Neuronal stem cell (in vitro differentiated cells): ENCODE results near the gene PPARD.

Source experiments
- DNase-seq: peaks from one replicate; pipeline ENCODE4 v3.0.0-alpha.2; 2013; ENCODE audit warnings: low spot score
- H2AFZ ChIP-seq: one replicate; pipeline ENCODE4 v1.6.1; 2013; ENCODE audit warnings: mild to moderate bottlenecking, low read length, inconsistent platforms
- H2AK5ac ChIP-seq: 2 replicates; pipeline ENCODE4 v1.6.1; 2013; ENCODE audit warnings: low read depth, mild to moderate bottlenecking, inconsistent platforms, low read length, moderate library complexity, mixed read lengths
- H2BK120ac ChIP-seq: 2 replicates; pipeline ENCODE4 v1.6.1; 2013; ENCODE audit warnings: low read depth, mild to moderate bottlenecking, inconsistent platforms, low read length, moderate library complexity, mixed read lengths
- H2BK12ac ChIP-seq: one replicate; pipeline ENCODE4 v1.6.1; 2013; ENCODE audit warnings: low read length, inconsistent platforms
- H2BK15ac ChIP-seq: 2 replicates; pipeline ENCODE4 v1.6.1; 2013; ENCODE audit warnings: mild to moderate bottlenecking, low read length, inconsistent platforms, mixed read lengths
- H2BK5ac ChIP-seq: one replicate; pipeline ENCODE4 v1.6.1; 2013; ENCODE audit warnings: inconsistent platforms, mild to moderate bottlenecking, low read length, moderate library complexity
- H3K14ac ChIP-seq: one replicate; pipeline ENCODE4 v1.6.1; 2013; ENCODE audit warnings: low read length, inconsistent platforms
- H3K18ac ChIP-seq: 2 replicates; pipeline ENCODE4 v1.6.1; 2013; ENCODE audit warnings: low read length, inconsistent platforms
- H3K23ac ChIP-seq: 2 replicates; pipeline ENCODE4 v1.6.1; 2013; ENCODE audit warnings: low read depth, mild to moderate bottlenecking, mixed read lengths, low read length, inconsistent platforms; ENCODE audit not compliant: poor library complexity
- H3K27ac ChIP-seq: replicated peaks from 3 replicates; pipeline ENCODE4 v1.5.1; 2013; ENCODE audit warnings: low read length, inconsistent platforms
- H3K27me3 ChIP-seq, 3 experiments: 2 replicates each; pipeline ENCODE4 v1.6.1; 2013; ENCODE audit warnings: low read length in 3 of 3, mild to moderate bottlenecking in 2 of 3, inconsistent platforms in 1 of 3, low read depth in 1 of 3, mixed read lengths in 1 of 3, moderate library complexity in 1 of 3; ENCODE audit not compliant: control insufficient read depth in 3 of 3, insufficient read depth in 3 of 3
- H3K36me3 ChIP-seq, 2 donors: replicated peaks in 1 of 2; 2 replicates each; pipeline ENCODE4 v1.6.1; 2013; ENCODE audit warnings: low read length in 2 of 2; ENCODE audit not compliant: control insufficient read depth in 2 of 2, insufficient read depth in 2 of 2
- H3K4ac ChIP-seq: 2 replicates; pipeline ENCODE4 v1.6.1; 2013; ENCODE audit warnings: inconsistent platforms, mild to moderate bottlenecking, low read length, moderate library complexity
- H3K4me1 ChIP-seq, 2 donors: 1 replicate in 1 of 2; 2 replicates in 1 of 2; pipeline ENCODE4 v1.6.1; 2013; ENCODE audit warnings: low read length in 2 of 2, low read depth in 1 of 2; ENCODE audit not compliant: control insufficient read depth in 2 of 2, insufficient read depth in 1 of 2
- H3K4me2 ChIP-seq: one replicate; pipeline ENCODE4 v1.6.1; 2013; ENCODE audit warnings: mild to moderate bottlenecking, low read length, inconsistent platforms; ENCODE audit not compliant: insufficient read depth, poor library complexity, severe bottlenecking
- H3K4me3 ChIP-seq, 2 donors: 2 replicates each; pipeline ENCODE4 v1.5.1; 2013; ENCODE audit warnings: low read length in 2 of 2, mild to moderate bottlenecking in 2 of 2, inconsistent platforms in 1 of 2, moderate library complexity in 1 of 2
- H3K79me1 ChIP-seq: one replicate; pipeline ENCODE4 v1.6.1; 2013; ENCODE audit warnings: low read depth, mild to moderate bottlenecking, inconsistent platforms, low read length, moderate library complexity
- H3K9ac ChIP-seq: one replicate; pipeline ENCODE4 v1.6.1; 2013; ENCODE audit warnings: mild to moderate bottlenecking, low read depth, low read length, inconsistent platforms; ENCODE audit not compliant: poor library complexity
- H3K9me3 ChIP-seq, 2 donors: replicated peaks in 1 of 2; 2 replicates each; pipeline versions ENCODE3 to v1.6.1; 2013; ENCODE audit warnings: low read length in 2 of 2, mild to moderate bottlenecking in 2 of 2, inconsistent platforms in 1 of 2, low read depth in 1 of 2, mixed read lengths in 1 of 2, moderate library complexity in 1 of 2; ENCODE audit not compliant: control insufficient read depth in 2 of 2, insufficient read depth in 1 of 2
- H4K8ac ChIP-seq: one replicate; pipeline ENCODE4 v1.6.1; 2013; ENCODE audit warnings: low read depth, mild to moderate bottlenecking, inconsistent platforms, low read length, moderate library complexity
- H4K91ac ChIP-seq: one replicate; pipeline ENCODE4 v1.6.1; 2013; ENCODE audit warnings: low read length, low read depth, mild to moderate bottlenecking, inconsistent platforms; ENCODE audit not compliant: poor library complexity
- WGBS, 2 donors: extraction: QIAGEN DNeasy Blood & Tissue Kit; methylation state at CpG; one replicate each; pipeline ENCODE4 v1.1.7; 2013; ENCODE audit warnings: missing lambda C conversion rate in 2 of 2, mixed read lengths in 1 of 2; ENCODE audit not compliant: insufficient read length in 2 of 2, insufficient replicate concordance in 1 of 2; ENCODE audit errors: extremely low coverage in 2 of 2; 5-methylcytosine and 5-hydroxymethylcytosine counted together

PPARD gene

DNA sequence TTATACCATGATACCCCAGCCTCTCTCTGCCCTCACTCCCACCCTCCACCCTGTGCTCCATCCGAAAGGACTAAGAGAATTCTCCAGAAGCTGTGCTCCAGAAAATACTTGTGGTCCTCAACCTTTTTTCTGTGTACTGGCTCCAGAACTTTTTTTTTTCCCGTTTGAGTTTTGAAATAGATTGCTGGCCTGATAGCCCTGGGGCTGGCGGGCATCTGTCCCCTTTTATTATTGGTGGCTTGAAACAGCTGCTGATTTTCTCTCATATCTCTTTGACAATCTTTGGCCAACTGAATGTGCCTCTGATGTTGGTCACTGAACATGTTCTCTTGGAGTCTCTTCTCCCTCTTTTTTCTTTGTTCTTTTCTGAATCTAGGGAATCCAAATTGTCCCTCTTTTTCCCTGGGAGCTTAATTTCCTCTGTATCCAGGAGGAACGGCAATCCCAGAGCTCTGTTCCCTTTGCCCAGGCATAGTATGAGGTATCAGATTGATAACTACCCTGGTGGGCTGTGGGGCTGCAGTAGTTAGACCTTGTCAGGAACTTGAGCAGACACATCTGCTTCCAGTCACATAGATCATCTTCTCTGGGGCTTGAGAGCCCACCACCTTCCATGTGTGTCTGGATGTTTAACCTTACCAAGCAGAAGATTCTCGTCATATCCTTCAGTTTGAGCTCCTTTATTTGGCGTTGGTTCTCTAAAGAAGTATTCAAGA, 1.6 kb downstream of the PPARD start:
- Histone ChIP-seq H2BK5ac (no peak overlapping the region), H2AK5ac (no peak overlapping the region), H2BK12ac (no peak overlapping the region), H3K14ac (no peak overlapping the region), H3K36me3 (peaks cover 0 to 33% of the 10 kb centered on the region in 2 donors), H3K79me1 (peaks cover 6% of the 10 kb centered on the region), H3K4me1 (peaks cover 0 to 2% of the 10 kb centered on the region in 2 donors), H3K18ac (no peak overlapping the region), H3K27me3 (no peaks in the 10 kb centered on the region), H2AFZ (no peak overlapping the region), H4K91ac (no peak overlapping the region), H2BK120ac (no peak overlapping the region), H2BK15ac (no peak overlapping the region), H3K27ac (no peak overlapping the region), H3K4me2 (no peak overlapping the region), H3K9ac (no peak overlapping the region), H3K4ac (no peak overlapping the region), H3K4me3 (peak overlapping the region in 1 of 2 donors; percentile 85), H3K23ac (no peak overlapping the region), H3K9me3 (no peaks in the 10 kb centered on the region), H4K8ac (no peak overlapping the region)
- no peak for DNase-seq
- WGBS, 2 donors: no CpG with 5 or more reads among the region's 6 CpGs

DNA sequence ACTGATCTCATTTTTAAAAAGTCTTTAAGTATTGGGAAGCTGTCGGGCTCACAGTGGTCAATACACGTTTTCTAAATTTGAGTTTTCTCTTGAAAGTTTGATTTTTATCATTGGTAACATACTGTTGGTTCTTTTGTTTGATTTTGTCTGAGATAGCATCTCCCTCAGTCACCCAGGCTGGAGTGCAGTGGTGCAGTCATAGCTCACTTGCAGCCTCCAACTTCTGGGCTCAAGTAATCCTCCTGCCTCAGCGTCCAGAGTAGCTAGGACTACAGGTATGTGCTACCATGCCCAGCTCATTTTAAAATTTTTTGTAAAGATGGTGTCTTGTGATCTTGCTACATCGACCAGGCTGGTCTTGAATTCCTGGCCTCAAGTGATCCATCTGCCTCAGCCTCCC, 9.1 kb downstream of the PPARD start:
- Histone ChIP-seq H3K4me2 (no peak overlapping the region), H3K14ac (no peak overlapping the region), H3K4me3 (no peak overlapping the region), H3K79me1 (no peaks in the 10 kb centered on the region), H3K18ac (no peak overlapping the region), H2AK5ac (no peak overlapping the region), H2BK5ac (no peak overlapping the region), H4K91ac (no peak overlapping the region), H3K9me3 (peaks cover 5 to 11% of the 10 kb centered on the region in 2 donors), H2BK120ac (no peak overlapping the region), H3K4me1 (no peaks in the 10 kb centered on the region), H3K23ac (no peak overlapping the region), H4K8ac (no peak overlapping the region), H3K27ac (no peak overlapping the region), H2BK15ac (no peak overlapping the region), H3K9ac (no peak overlapping the region), H3K4ac (no peak overlapping the region), H3K27me3 (no peaks in the 10 kb centered on the region), H2BK12ac (no peak overlapping the region), H2AFZ (no peak overlapping the region), H3K36me3 (peaks cover 6 to 64% of the 10 kb centered on the region in 2 donors)
- no peak for DNase-seq
- no CpG with 5 or more reads among the region's 4 CpGs for WGBS, 2 donors

DNA sequence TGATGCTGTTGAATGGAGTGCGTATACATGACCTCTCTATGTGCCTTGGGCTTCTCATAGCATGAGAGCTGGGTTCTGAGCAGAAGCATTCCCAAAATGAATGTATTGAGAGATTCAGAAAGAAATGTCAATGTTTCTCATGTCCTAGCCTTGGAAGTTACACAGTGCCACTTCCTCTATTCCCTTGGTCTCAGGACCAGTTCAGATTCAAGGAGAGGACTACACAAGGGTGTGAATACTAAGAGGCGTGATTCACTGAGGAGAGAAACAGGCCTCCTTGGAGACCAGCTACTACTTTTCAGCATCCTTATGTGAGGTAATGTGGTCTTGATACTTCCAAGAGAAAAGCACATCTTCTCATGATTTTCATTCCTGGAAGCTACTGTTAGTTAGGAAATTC, 10.4 kb downstream of the PPARD start:
- Histone ChIP-seq H3K4me3 (peak overlapping the region in 1 of 2 donors; percentile 26), H3K36me3 (peaks cover 9 to 64% of the 10 kb centered on the region in 2 donors)
- no peak for DNase-seq

DNA sequence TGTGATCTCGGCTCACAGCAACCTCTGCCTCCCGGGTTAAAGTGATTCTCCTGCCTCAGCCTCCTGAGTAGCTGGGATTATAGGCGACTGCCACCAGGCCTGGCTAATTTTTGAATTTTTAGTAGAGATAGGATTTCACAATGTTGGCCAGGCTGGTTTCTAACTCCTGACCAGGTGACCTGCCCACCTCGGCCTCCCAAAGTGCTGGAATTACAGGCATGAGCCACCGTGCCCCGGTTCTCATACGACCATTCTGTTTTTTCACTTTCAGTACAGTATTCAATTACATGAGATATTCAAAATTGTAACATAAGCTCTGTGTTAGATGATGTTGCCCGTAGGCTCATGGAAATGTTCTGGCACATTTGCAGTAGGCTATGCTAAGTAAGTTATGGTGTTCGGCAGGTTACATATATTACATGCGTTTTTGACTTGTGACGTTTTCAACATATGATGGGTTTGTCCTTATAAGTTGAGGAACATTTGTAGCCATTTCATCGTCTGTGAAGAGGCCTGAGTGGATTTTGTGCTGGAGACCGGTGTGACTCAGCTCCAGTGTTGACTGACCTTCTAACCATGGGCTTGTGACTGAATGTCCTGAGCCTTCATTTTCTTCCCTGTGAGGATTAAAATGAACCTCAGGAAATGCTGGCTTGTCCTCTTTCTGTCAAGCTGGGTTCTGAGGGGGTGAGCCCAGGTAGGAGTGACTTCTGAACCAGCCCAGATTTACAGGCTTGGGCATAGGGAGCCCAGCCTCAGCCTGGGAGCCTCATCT, 12.2 kb downstream of the PPARD start:
- Histone ChIP-seq H3K4me2 (no peak overlapping the region), H3K4me3 (no peak overlapping the region), H3K27ac (no peak overlapping the region), H3K9me3 (peaks cover 5 to 11% of the 10 kb centered on the region in 2 donors), H3K27me3 (no peaks in the 10 kb centered on the region), H2AFZ (no peak overlapping the region), H3K14ac (no peak overlapping the region), H2BK5ac (no peak overlapping the region), H4K91ac (no peak overlapping the region), H3K23ac (no peak overlapping the region), H2BK15ac (no peak overlapping the region), H3K36me3 (peaks cover 9 to 55% of the 10 kb centered on the region in 2 donors), H3K4ac (no peak overlapping the region), H3K9ac (no peak overlapping the region), H2BK120ac (no peak overlapping the region), H3K4me1 (peaks cover 0 to under 1% of the 10 kb centered on the region in 2 donors), H2BK12ac (no peak overlapping the region), H3K79me1 (no peaks in the 10 kb centered on the region), H4K8ac (no peak overlapping the region), H2AK5ac (no peak overlapping the region), H3K18ac (no peak overlapping the region)
- WGBS, 2 donors: no CpG with 5 or more reads among the region's 13 CpGs
- no peak for DNase-seq

More for the DNA sequence above, 10.4 kb downstream of the PPARD start:
- H3K14ac ChIP-seq: no peak overlapping the region
- H2AK5ac ChIP-seq: no peak overlapping the region
- no peak overlapping the region for H2BK12ac ChIP-seq
- peaks cover 5 to 11% of the 10 kb centered on the region in 2 donors for H3K9me3 ChIP-seq
- H3K4ac ChIP-seq: no peak overlapping the region
- no peak overlapping the region for H3K23ac ChIP-seq
- H3K27ac ChIP-seq: no peak overlapping the region
- H3K79me1 ChIP-seq: no peaks in the 10 kb centered on the region
- H2BK5ac ChIP-seq: no peak overlapping the region
- no peak overlapping the region for H4K91ac ChIP-seq
- H3K4me2 ChIP-seq: no peak overlapping the region
- no peak overlapping the region for H4K8ac ChIP-seq
- H2AFZ ChIP-seq: no peak overlapping the region
- no peak overlapping the region for H3K18ac ChIP-seq
- no peak overlapping the region for H2BK15ac ChIP-seq
- WGBS, 2 donors: no CpG with 5 or more reads among the region's 2 CpGs
- no peaks in the 10 kb centered on the region for H3K4me1 ChIP-seq
- H3K9ac ChIP-seq: no peak overlapping the region
- no peaks in the 10 kb centered on the region for H3K27me3 ChIP-seq
- no peak overlapping the region for H2BK120ac ChIP-seq
